Loucy (cell line): ENCODE results near the gene ASIC2.

Experiments
- H2AFZ ChIP-seq: fragments of 200-600 bp; sonication (generic); 2 replicates; pipeline ENCODE4 v1.6.0; 2016; ENCODE audit warnings: antibody characterized with exemption, mild to moderate bottlenecking, low read length, moderate library complexity
- H3F3A ChIP-seq: fragments of 200-600 bp; 2 replicates; pipeline ENCODE4 v1.6.0; 2016; ENCODE audit warnings: antibody characterized with exemption, low read depth, mild to moderate bottlenecking
- H3K27me3 ChIP-seq: fragments of 200-600 bp; sonication (generic); 2 replicates; pipeline ENCODE4 v1.6.1; 2014; ENCODE audit warnings: low read length, mild to moderate bottlenecking; ENCODE audit not compliant: insufficient read depth, poor library complexity, severe bottlenecking
- H3K36me3 ChIP-seq: fragments of 200-600 bp; sonication (generic); 2 replicates; pipeline ENCODE4 v1.6.1; 2016; ENCODE audit warnings: low read length; ENCODE audit not compliant: insufficient read depth
- H3K4me1 ChIP-seq: fragments of 200-600 bp; sonication (generic); 2 replicates; pipeline ENCODE4 v1.5.1; 2014; ENCODE audit warnings: low read length, mild to moderate bottlenecking; ENCODE audit not compliant: insufficient read depth, poor library complexity, severe bottlenecking
- H3K4me2 ChIP-seq: fragments of 200-600 bp; sonication (generic); 2 replicates; pipeline ENCODE4 v1.6.0; 2014; ENCODE audit warnings: antibody characterized with exemption, low read length, low read depth, mild to moderate bottlenecking; ENCODE audit not compliant: poor library complexity, severe bottlenecking
- H3K4me3 ChIP-seq: fragments of 200-600 bp; sonication (generic); 2 replicates; pipeline ENCODE4 v1.5.1; 2014; ENCODE audit warnings: low read length, mild to moderate bottlenecking, mixed read lengths; ENCODE audit not compliant: poor library complexity, severe bottlenecking
- H3K79me2 ChIP-seq: fragments of 200-600 bp; sonication (generic); 2 replicates; pipeline ENCODE4 v1.6.1; 2014; ENCODE audit warnings: low read length; ENCODE audit not compliant: insufficient read depth
- H3K9ac ChIP-seq: fragments of 200-600 bp; sonication (generic); 2 replicates; pipeline ENCODE4 v1.6.0; 2014; ENCODE audit warnings: mild to moderate bottlenecking, low read depth, low read length, moderate library complexity; ENCODE audit not compliant: poor library complexity, severe bottlenecking
- H3K9me2 ChIP-seq: fragments of 200-600 bp; sonication (generic); replicated peaks from 2 replicates; pipeline ENCODE4 v1.6.1; 2016; ENCODE audit warnings: low read depth, low read length, mixed read lengths
- H3K9me3 ChIP-seq: fragments of 200-600 bp; sonication (generic); 2 replicates; pipeline ENCODE4 v1.6.1; 2014; ENCODE audit warnings: mild to moderate bottlenecking, antibody characterized with exemption, low read length, low read depth; ENCODE audit not compliant: insufficient read depth
- H4K20me1 ChIP-seq: fragments of 200-600 bp; sonication (generic); 2 replicates; pipeline ENCODE4 v1.6.0; 2014; ENCODE audit warnings: antibody characterized with exemption, low read length, mild to moderate bottlenecking; ENCODE audit not compliant: insufficient read depth, poor library complexity, severe bottlenecking
- EZH2phosphoT487 ChIP-seq: fragments of 200-600 bp; IDR thresholded peaks from 2 replicates; pipeline ENCODE4 v1.6.1; 2018; ENCODE audit warnings: antibody characterized with exemption, mild to moderate bottlenecking, moderate library complexity, borderline replicate concordance
- TF ChIP-seq, protein P1 (sequence below): fragments of 200-600 bp; sonication (generic); conservative IDR thresholded peaks from 2 replicates; pipeline ENCODE4 v1.5.1; 2014; ENCODE audit warnings: mild to moderate bottlenecking, antibody characterized with exemption, low read length

ASIC2 gene

DNA sequence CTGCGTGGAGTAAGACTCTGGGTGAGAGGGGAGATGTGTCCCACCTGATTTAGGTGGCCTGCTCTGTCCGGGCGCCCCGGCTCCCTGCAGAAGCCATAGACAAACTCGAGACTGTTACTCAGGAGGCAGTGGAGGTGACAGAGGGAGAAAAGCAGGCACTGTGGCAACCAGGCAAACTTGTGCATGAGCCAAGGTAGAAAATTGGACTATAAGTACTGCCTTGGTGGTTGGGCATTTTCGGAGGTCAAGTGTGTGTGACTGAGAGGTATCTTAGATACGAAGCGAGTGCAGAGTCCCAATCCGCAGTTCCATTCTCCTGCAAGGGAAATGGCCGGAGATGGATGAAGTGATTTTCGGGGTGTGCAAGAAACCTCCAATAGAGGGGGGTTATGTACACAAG, 328.6 kb downstream of the ASIC2 start:
- Histone ChIP-seq H3K36me3 (no peaks in the 10 kb centered on the region), H3K9me2 (no peaks in the 10 kb centered on the region), H3K9ac (no peak overlapping the region), H3K4me1 (no peaks in the 10 kb centered on the region), H3K79me2 (no peaks in the 10 kb centered on the region), H3K4me3 (no peak overlapping the region), H3F3A (no peaks in the 10 kb centered on the region), H4K20me1 (no peaks in the 10 kb centered on the region), H2AFZ (no peak overlapping the region), H3K4me2 (no peak overlapping the region), H3K9me3 (no peaks in the 10 kb centered on the region; the same call in 1 of the 2 replicates), H3K27me3 (no peaks in the 10 kb centered on the region)
- TF ChIP-seq, protein P1, sequence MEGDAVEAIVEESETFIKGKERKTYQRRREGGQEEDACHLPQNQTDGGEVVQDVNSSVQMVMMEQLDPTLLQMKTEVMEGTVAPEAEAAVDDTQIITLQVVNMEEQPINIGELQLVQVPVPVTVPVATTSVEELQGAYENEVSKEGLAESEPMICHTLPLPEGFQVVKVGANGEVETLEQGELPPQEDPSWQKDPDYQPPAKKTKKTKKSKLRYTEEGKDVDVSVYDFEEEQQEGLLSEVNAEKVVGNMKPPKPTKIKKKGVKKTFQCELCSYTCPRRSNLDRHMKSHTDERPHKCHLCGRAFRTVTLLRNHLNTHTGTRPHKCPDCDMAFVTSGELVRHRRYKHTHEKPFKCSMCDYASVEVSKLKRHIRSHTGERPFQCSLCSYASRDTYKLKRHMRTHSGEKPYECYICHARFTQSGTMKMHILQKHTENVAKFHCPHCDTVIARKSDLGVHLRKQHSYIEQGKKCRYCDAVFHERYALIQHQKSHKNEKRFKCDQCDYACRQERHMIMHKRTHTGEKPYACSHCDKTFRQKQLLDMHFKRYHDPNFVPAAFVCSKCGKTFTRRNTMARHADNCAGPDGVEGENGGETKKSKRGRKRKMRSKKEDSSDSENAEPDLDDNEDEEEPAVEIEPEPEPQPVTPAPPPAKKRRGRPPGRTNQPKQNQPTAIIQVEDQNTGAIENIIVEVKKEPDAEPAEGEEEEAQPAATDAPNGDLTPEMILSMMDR = no peak
- TF ChIP-seq EZH2phosphoT487 = no peak
